CD4-positive, alpha-beta T cell treated with Interleukin-6 for 4 hours (primary cell): ENCODE measurements around the gene SLC25A51.

Experiments
- DNase-seq: peaks from one replicate; pipeline ENCODE4 v3.0.0-alpha.2; 2020; ENCODE audit warnings: mixed read lengths

SLC25A51 gene, protein sequence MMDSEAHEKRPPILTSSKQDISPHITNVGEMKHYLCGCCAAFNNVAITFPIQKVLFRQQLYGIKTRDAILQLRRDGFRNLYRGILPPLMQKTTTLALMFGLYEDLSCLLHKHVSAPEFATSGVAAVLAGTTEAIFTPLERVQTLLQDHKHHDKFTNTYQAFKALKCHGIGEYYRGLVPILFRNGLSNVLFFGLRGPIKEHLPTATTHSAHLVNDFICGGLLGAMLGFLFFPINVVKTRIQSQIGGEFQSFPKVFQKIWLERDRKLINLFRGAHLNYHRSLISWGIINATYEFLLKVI

DNA sequence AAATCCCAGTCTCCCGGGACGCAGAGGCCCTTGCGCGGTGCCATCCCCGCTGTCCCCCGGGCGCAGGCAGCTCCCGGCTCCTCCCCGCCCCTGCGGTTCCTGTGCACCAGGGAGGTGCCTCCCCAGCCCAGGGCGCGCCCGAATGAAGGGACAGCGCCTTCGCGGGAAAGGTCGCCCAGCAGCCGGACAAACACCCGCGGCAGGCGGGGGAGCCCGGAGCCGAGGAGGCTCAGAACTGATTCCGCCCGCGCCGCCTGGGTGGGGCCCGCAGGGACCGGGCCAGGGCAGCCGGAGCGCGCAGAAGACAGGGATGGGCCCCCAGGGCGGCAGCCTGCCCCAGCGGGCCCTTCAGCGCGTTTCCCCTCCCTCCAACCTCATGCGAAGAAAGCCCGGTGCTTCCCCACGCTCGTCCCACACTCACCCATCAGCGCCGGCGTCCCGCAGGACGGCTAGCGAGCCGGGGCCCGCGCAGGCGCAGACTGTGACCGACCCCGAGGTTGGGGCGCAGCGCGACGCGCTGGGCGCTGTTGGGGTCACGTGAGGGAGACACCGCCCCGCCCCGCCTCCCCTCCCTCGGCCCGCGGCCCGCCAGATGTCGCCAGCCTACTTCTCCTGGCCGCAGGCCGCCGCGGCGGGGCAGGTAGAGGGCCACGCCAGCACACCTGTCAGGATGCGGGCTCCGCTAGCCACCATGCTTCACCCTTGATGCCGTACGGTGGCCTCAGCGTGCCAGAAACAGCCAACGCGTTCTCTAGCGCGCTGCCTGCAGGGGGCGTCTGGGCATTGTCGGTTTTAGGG is at the start of gene SLC25A51:
Gene SLC25A51 (minus strand): TSS at position 481 of the 798 bp plus-strand sequence. CDS start 15,577 bp downstream, outside the sequence.
- DNase-seq, result peak; percentile 95

GRCh38 chr9:37953206-37953774 is 49.4 kb upstream of the SLC25A51 start:
- no peak for DNase-seq

- DNase-seq, result no peak
Measured at GRCh38 chr9:37952731-37953130, 48.8 kb upstream of the SLC25A51 start.

DNA sequence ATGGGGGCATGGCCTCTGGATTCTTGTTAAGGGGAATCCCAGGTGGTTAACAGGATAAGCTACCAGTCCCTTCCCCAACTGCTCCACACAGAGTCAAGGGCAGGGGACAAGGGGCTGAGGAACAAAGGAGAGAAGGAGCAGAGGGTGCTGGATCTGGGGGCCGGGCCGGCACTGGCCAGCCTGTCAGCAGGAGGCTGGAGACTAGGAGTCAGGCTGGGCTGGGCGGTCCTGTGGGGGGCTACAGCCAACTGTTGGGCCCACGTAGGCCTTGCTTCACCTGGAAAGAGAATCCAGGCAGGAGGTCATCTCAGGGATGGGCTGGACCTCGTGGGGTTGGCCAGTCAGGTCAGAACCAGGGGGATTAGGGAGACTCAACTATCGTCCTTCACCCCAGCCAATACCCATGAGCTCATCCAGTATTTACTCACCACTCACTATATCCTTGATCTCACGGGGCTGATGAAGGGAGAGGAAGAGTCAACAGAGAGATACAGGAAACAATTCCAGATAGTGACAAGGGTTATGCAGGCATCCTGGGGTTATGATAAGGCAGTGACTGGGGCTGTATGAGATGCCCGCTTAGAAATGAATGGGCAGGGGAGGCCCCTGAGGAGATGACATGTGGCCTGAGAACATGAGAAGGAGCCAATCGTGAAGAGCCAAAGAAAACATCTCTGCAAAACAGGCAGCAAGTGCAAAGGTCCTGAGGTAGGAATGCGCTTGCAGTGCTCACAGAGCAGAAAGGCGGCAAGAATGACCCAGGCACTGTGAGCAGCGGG is 47.9 kb upstream of the SLC25A51 start:
- DNase-seq, result no peak

GRCh38 chr9:37950561-37950960 is 46.6 kb upstream of the SLC25A51 start:
- DNase-seq, result no peak

- DNase-seq, result no peak
Measured at GRCh38 chr9:37949576-37949975, 45.6 kb upstream of the SLC25A51 start.

DNA sequence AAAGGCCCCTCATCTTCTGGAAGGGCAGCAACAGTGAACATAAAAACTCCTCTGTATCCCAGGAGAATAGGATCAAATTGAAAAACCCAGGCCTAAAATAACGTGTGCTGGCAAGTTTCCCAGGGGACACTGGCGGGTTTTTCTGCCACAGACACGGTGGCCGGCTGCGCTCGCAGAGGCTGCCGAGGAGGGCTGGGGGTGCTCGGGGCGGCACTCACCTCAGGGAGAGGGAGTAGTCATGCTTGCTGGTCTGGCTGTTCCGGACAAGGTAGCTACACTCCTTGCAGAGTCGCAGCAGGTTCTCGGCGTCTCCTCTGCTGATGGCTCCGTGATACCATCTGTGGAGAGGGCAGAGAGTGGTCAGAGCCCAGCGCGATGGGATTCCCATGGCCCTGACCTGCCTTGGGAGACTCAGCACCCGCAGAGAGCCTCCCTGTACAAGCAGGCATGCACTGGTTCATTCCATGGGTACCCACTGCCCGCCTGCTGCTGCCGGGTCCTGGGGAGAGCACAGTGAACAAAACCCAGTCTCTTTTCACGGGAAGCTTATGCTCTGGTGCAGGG is 44.6 kb upstream of the SLC25A51 start:
- no peak for DNase-seq

DNA sequence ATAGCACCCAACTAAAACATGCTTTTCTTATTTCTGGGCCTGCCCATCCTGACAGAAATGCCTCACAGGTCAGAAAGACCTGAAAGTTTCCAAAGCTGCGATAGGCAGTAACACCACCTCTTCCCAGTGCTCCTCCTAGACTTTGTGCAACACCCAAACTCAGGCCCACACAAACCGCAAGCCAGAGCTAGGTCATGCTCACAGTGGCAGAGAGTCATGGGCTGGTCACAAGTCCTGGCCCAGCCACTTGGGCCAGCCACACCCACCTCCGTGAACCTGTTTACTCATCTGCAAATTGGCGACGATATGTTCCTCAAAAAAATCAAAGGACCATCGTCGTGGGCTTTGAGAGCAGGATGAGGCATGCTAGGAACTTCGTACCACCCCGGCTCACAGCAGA is 44.0 kb upstream of the SLC25A51 start:
- no peak for DNase-seq

DNA sequence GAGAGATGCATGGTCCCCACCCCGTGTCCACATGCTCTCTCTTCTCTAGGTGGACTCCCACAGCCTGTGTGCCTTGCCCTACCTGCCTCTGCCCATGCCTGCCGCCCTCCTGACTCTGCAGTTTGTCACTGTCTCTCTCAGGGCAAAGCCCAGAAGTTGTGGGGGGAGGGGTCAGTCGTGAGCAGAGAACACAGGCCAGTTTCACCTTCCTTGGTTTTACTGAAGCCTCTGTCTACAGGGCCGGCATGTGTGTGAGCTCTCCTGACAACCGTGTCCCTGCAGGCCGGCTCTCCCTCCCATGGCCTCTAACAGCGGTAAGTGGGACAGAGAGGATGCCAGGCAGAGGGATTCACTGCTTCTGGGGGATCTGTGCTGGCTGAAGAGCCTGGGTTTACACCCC is 43.5 kb upstream of the SLC25A51 start:
- no peak for DNase-seq

DNA sequence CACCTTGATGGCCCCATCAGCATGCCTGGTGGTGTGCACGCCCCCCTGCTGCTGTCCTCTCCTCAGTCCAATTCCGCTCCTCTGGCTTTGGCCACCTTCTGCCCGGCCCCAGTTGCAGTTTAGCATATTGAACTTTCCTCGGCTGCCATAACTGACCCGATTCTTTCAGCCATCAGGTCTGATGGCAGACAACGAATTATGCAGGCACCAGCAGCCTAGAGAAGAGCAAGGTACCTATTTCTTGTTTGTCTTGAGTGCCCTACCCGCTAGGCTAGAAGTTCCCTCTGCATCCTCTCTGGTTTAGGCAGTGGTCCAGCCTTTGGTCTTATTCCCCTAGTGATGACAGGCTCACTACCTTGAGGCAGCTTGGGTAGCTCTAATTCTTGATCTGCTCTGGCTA is 43.0 kb upstream of the SLC25A51 start:
- DNase-seq, result no peak

DNA sequence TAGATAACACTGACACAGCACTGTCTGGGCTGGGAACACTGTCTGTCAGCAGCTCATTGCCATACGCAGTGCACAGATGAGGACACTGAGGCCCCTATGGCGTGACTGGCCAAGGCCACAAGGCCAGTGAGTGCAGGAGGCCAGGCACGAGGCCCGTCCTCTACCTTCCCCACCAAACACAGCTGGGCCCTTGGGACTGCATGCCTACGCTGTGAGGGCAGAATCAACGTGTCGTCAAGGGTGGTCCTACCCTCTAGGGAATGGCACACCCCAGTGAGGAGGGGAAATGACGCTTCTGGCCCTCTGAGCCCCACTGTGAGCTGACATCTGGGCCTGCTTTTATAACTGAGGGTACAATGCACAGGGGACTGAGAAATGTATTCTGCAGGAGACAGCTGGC is 42.1 kb upstream of the SLC25A51 start:
- no peak for DNase-seq

DNA sequence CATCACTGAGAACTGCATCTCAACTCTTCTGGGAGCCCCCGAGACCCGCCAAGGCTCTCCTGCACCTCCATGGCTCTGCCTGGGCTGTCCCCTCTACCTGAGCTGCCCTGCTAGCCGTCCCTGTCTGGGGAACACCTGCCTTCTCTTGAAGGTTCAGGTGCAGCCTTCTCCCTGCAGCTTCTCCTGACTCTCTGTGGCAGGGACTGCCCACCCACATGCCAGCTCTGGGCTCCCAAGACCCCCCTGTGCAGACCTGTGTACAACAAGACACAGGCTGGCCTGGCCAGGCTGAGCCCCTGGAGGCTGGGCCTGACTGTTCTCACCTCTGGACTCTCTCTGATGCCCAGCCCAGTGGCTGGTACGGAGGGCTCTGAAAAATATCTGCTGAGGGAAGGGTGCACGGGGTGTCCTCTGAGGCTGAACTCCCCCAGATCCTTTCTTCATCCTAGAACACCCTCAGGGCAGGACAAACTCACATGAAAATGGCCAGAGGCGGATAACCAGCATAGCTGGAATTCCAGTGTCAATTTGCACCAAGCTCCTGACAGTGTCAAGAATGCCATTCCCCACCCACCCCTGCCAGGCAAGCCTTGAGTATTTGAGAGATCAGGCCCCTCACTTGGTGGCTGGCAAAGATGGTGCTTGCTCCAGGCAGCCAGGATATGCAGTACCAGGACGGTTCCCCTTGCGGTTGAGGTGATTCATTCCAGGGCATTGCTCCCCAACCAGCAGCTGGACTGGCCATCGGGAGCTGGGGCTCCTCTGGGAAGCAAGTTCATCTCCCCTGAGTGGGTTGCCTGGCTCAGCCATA is 40.9 kb upstream of the SLC25A51 start:
- no peak for DNase-seq

GRCh38 chr9:37944266-37944650 is 40.3 kb upstream of the SLC25A51 start:
- DNase-seq, result no peak

GRCh38 chr9:37943345-37944265 is 39.7 kb upstream of the SLC25A51 start:
- no peak for DNase-seq

- no peak for DNase-seq
Measured at GRCh38 chr9:37942621-37943344, 38.9 kb upstream of the SLC25A51 start.

- DNase-seq, result no peak
Measured at GRCh38 chr9:37941253-37941652, 37.3 kb upstream of the SLC25A51 start.

DNA sequence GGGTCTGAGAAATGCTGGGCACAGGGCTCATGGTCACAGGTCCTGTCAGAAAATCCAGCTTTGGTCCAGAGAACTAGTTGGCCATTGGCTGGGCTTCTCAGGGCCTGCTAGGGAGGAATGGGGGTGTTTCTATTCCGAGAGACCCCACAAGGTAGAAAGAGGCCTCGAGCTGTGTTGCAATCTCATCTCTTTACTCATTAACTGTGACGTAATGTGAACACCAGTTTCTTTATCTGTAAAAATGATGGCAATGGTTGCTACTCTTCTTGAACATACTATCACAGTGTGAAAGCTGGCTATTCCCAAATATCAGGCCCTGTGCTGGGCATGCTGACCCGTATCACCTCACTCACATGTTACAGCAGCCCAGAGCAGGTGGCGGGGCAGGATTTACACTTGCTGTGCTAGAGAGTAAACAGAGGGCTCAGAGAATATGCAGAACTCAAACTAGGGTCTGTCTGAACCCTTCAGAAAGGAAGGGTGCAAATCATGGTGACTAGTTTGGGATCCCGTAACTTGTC is 35.7 kb upstream of the SLC25A51 start:
- no peak for DNase-seq

DNA sequence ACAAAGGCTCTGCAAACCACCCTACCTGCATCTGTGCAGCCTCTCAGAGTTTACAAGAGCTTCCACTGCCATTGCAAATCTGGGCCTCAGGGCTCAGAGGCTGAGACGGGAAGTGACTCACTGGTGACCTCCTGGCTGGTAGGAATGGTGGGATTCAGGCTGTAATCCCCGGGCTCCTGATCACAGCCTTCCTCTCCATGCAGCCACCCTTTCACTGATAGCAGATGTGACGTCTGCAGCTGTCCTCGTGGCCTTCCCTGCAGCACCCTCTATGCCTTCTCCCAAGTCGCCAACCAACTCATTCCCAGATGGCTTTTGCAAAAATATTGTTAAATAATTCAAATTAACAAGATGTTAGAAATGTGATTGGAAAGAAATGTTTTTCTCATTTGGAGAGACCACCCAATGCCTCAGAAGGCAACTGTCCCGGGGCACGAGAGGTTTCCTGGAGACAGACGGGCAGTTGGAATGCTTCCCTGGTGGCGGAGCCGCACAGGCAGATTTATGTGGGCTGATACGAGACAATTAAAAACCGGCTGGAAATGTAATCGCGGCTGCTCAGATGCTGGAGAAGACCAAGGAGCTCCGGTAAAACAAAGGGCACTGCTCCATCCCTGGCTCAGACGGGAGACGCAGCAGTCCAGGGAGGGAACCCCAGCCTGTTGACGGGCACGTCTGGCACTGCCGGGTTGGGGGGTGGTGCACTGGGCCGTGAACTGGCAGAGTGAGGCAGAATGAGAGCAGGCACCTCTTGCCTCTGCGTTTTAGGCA is 34.4 kb upstream of the SLC25A51 start:
- no peak for DNase-seq

DNA sequence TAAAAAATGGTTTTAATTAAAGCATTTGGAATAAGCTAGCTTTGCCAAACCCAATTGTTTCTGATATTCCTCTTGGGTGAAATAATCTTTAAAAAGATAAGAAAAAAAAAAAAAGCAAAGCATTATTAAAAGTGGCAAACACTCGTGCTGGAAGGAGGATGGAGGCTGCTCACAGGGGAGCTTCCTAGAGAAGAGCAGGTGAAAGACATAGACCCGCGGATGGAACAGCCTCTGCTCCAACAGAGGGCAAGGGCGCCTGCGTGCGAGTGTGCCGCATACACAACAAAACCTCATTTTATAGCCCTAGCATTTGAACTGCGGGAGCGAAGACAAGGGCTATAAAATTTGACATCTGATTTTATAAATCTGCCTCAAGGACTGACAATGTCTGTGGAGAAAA is 33.4 kb upstream of the SLC25A51 start:
- DNase-seq, result no peak
